22Rv1 (cell line): ENCODE data around the gene IBSP.

Experiments used
- H3K27ac ChIP-seq: fragments of 450-650 bp; 2 replicates; pipeline ENCODE4 v1.5.1; 2017
- CTCF ChIP-seq: fragments of 450-650 bp; IDR thresholded peaks from 2 replicates; pipeline ENCODE4 v1.5.1; 2017; ENCODE audit warnings: mild to moderate bottlenecking
- ZFX ChIP-seq: fragments of 450-650 bp; IDR thresholded peaks from 2 replicates; pipeline ENCODE4 v1.6.1; 2017; ENCODE audit warnings: antibody characterized with exemption, borderline replicate concordance

Gene IBSP

GRCh38 chr4:87811977-87812376 lies 12.6 kb downstream of the IBSP start:
- no peak overlapping the region for H3K27ac ChIP-seq
- TF ChIP-seq CTCF (no peak), ZFX (no peak)

GRCh38 chr4:87819281-87819919 lies 20.0 kb downstream of the IBSP start:
- TF ChIP-seq CTCF (no peak), ZFX (no peak)
- H3K27ac ChIP-seq: no peak overlapping the region

GRCh38 chr4:87823200-87823599 lies 23.8 kb downstream of the IBSP start:
- no peak overlapping the region for H3K27ac ChIP-seq
- TF ChIP-seq CTCF: no peak
- TF ChIP-seq ZFX: no peak

- TF ChIP-seq CTCF (no peak), ZFX (no peak)
- H3K27ac ChIP-seq: no peak overlapping the region
These were observed 24.4 kb downstream of the IBSP start for GRCh38 chr4:87823724-87824123.

GRCh38 chr4:87824352-87824751 lies 25.0 kb downstream of the IBSP start:
- TF ChIP-seq ZFX (no peak), CTCF (no peak)
- H3K27ac ChIP-seq: no peak overlapping the region

- TF ChIP-seq ZFX: no peak
- no peak for TF ChIP-seq CTCF
These were observed 33.3 kb downstream of the IBSP start, which contains the start of gene MEPE for GRCh38 chr4:87832669-87833068. Gene MEPE, plus strand, starts transcription at chr4:87832969. Its CDS starts 1,746 bp downstream, at chr4:87834715.

GRCh38 chr4:87834401-87834800 lies 35.0 kb downstream of the IBSP start:
- TF ChIP-seq ZFX (no peak), CTCF (no peak)
- no peak overlapping the region for H3K27ac ChIP-seq

More at GRCh38 chr4:87832669-87833068, 33.3 kb downstream of the IBSP start, which contains the start of gene MEPE:
- H3K27ac ChIP-seq: no peak within 1 kb of the TSS
